Measurements from ENCODE around the gene KCTD13. TPM values are rescaled to one million over a fixed set of nuclear protein-coding genes. Genes with fewer than 3 reads are reported as not detected.

The KCTD13 gene
- total and polyA plus RNA-seq, 10 of the 15 experiments (the other 5 are each of a cell fraction or from before 2014, with no cell fraction given): 3.3 to 29.2 (median 12.5) TPM

DNA sequence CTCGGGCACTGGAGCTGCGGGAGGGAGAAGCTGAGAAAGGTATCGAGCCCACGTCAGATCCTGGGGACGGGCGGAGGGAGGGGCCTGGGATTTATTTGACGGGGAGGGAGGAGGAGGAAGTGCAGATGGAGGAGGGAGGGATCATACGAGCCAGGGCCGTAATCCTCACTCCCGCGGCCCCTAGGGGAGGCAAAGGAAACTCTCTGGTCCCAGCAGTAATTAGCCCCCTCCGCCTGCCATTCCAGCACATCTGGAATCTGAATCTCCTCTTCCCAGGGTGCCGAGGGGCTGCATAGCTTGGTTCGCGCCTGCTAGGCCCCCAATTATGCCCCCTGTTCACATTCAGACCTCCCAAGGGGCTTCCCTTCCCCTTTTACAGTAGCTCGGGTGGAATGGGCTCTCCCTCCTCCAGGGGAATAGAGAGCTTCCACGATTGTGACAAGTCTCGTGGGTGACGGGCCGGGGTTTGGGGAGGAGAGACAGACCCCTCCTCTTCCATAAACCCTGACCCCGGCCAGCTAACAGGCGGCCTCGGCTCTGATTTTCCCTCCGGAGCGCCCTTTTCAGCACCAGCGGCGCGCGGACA, 26.4 kb downstream of the KCTD13 start, which contains the start of gene SEZ6L2:
SEZ6L2 (minus strand) TSS at position 35 of the 586 bp plus-strand sequence. CDS start 531 bp downstream, outside the sequence.
- in situ Hi-C loops (cut with MboI): no loop called here
- Histone ChIP-seq H3K4me3 (peak within 1 kb of the TSS; percentile 83), H3K79me2 (ENCODE audit: control insufficient read depth, insufficient read depth, low read length) (no peaks in the 10 kb centered on the region), H3K4me1 (ENCODE audit: control insufficient read depth, insufficient read depth, low read length) (peaks cover 3% of the 10 kb centered on the region; the same call in 1 of the 2 replicates), H3K9me3 (replicated peaks; ENCODE audit: control insufficient read depth, insufficient read depth, low read length) (no peaks in the 10 kb centered on the region), H4K20me1 (ENCODE audit: control insufficient read depth, insufficient read depth) (no peaks in the 10 kb centered on the region), H2AFZ (ENCODE audit: control insufficient read depth, low read depth, low read length) (peak within 1 kb of the TSS; percentile 80), H3K4me2 (ENCODE audit: control insufficient read depth, insufficient read depth) (peak within 1 kb of the TSS; percentile 90), H3K27me3 (replicated peaks in 1 of 2; ENCODE audit: control insufficient read depth in 2 of 2, insufficient read depth in 2 of 2, low read length in 1 of 2) (no peaks in the 10 kb centered on the region; a peak in 1 of 4 replicates), H3K36me3 (ENCODE audit: control insufficient read depth in 2 of 2, insufficient read depth in 2 of 2, low read length in 1 of 2) (no peaks in the 10 kb centered on the region), H3K9ac (ENCODE audit: control insufficient read depth, insufficient read depth, low read length) (no peak within 1 kb of the TSS), H3K27ac (ENCODE audit: control insufficient read depth, insufficient read depth) (no peak within 1 kb of the TSS)
- POLR2A ChIA-PET: interaction anchor here (0.5 to 1.2 kb wide), 2 partner anchors 17 to 153 kb away, joined by 3 read pairs; no protein-coding TSS in a partner anchor
- FAIRE-seq (no peak), ATAC-seq (no peak), DNase-seq (ENCODE audit: low read depth, low spot score) (no peak)
- TF ChIP-seq, protein P1, sequence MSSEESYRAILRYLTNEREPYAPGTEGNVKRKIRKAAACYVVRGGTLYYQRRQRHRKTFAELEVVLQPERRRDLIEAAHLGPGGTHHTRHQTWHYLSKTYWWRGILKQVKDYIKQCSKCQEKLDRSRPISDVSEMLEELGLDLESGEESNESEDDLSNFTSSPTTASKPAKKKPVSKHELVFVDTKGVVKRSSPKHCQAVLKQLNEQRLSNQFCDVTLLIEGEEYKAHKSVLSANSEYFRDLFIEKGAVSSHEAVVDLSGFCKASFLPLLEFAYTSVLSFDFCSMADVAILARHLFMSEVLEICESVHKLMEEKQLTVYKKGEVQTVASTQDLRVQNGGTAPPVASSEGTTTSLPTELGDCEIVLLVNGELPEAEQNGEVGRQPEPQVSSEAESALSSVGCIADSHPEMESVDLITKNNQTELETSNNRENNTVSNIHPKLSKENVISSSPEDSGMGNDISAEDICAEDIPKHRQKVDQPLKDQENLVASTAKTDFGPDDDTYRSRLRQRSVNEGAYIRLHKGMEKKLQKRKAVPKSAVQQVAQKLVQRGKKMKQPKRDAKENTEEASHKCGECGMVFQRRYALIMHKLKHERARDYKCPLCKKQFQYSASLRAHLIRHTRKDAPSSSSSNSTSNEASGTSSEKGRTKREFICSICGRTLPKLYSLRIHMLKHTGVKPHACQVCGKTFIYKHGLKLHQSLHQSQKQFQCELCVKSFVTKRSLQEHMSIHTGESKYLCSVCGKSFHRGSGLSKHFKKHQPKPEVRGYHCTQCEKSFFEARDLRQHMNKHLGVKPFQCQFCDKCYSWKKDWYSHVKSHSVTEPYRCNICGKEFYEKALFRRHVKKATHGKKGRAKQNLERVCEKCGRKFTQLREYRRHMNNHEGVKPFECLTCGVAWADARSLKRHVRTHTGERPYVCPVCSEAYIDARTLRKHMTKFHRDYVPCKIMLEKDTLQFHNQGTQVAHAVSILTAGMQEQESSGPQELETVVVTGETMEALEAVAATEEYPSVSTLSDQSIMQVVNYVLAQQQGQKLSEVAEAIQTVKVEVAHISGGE (CRISPR knock-in tag; IDR thresholded peaks at IDR 0.05): no peak
- TF ChIP-seq, protein P2, sequence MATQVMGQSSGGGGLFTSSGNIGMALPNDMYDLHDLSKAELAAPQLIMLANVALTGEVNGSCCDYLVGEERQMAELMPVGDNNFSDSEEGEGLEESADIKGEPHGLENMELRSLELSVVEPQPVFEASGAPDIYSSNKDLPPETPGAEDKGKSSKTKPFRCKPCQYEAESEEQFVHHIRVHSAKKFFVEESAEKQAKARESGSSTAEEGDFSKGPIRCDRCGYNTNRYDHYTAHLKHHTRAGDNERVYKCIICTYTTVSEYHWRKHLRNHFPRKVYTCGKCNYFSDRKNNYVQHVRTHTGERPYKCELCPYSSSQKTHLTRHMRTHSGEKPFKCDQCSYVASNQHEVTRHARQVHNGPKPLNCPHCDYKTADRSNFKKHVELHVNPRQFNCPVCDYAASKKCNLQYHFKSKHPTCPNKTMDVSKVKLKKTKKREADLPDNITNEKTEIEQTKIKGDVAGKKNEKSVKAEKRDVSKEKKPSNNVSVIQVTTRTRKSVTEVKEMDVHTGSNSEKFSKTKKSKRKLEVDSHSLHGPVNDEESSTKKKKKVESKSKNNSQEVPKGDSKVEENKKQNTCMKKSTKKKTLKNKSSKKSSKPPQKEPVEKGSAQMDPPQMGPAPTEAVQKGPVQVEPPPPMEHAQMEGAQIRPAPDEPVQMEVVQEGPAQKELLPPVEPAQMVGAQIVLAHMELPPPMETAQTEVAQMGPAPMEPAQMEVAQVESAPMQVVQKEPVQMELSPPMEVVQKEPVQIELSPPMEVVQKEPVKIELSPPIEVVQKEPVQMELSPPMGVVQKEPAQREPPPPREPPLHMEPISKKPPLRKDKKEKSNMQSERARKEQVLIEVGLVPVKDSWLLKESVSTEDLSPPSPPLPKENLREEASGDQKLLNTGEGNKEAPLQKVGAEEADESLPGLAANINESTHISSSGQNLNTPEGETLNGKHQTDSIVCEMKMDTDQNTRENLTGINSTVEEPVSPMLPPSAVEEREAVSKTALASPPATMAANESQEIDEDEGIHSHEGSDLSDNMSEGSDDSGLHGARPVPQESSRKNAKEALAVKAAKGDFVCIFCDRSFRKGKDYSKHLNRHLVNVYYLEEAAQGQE (IDR thresholded peaks at IDR 0.05; ENCODE audit: low read depth, low read length): peak; percentile 99; the same call in 1 of the 2 replicates
- TF ChIP-seq RCOR1 (conservative IDR thresholded peaks at IDR 0.05; ENCODE audit: low read depth, low read length) (peak; percentile 94; the same call in 1 of the 2 replicates), SIX5 (IDR thresholded peaks at IDR 0.05; ENCODE audit: low read depth, low read length, severe bottlenecking) (no peak), CREB1 (IDR thresholded peaks at IDR 0.05; ENCODE audit: low read depth) (0 out of 2 replicates have a peak, but pooled peaks have one; percentile 4), GATAD2B (conservative IDR thresholded peaks at IDR 0.05; ENCODE audit: low read depth) (peak; percentile 33; the same call in 1 of the 2 replicates)
- intact Hi-C loops (cut with micrococcal nuclease; ENCODE audit: unreplicated experiment): loop anchor here (10.0 kb wide), 1 partner anchor 125 kb away; the partner anchor contains the start of gene C16orf92
- RAD21 ChIA-PET (ENCODE audit: unreplicated experiment): interaction anchor here (1.6 kb wide), 1 partner anchor 133 kb away, joined by 5 read pairs; no protein-coding TSS in a partner anchor
- WGBS (ENCODE audit: insufficient coverage, insufficient replicate concordance, low lambda C conversion rate, missing lambda C conversion rate): 8% methylated on average over 22 of the region's 29 CpGs
- CTCF ChIA-PET: interaction anchor here (1.1 to 1.3 kb wide), 2 partner anchors 132 to 155 kb away, joined by 3 read pairs; partner anchors contain the start of gene TLCD3B
- BruUV-seq (replicated peaks): no TSS peak
- SMC1A ChIA-PET (ENCODE audit: uncharacterized antibody, unreplicated experiment): interaction anchor here (0.8 kb wide), 2 partner anchors 16 to 63 kb away, joined by 3 to 4 read pairs; partner anchors contain the start of gene TMEM219

Data from GM12878 (cell line).